Fibroblast of mammary gland (primary cell): ENCODE data around the gene BBS2.

Source experiments
- DNase-seq: peaks from one replicate; pipeline ENCODE4 v3.0.0-alpha.2; 2010; ENCODE audit warnings: low read depth
- H3K4me3 ChIP-seq: 2 replicates; pipeline ENCODE4 v1.5.1; 2011; ENCODE audit warnings: low read depth, mild to moderate bottlenecking, low read length, moderate library complexity; ENCODE audit not compliant: control insufficient read depth
- TF ChIP-seq, protein P1 (sequence below): conservative IDR thresholded peaks from 2 replicates; pipeline ENCODE4 v1.5.1; 2011; ENCODE audit warnings: low read depth, low read length, inconsistent platforms; ENCODE audit not compliant: control insufficient read depth, insufficient read depth

Gene BBS2

DNA sequence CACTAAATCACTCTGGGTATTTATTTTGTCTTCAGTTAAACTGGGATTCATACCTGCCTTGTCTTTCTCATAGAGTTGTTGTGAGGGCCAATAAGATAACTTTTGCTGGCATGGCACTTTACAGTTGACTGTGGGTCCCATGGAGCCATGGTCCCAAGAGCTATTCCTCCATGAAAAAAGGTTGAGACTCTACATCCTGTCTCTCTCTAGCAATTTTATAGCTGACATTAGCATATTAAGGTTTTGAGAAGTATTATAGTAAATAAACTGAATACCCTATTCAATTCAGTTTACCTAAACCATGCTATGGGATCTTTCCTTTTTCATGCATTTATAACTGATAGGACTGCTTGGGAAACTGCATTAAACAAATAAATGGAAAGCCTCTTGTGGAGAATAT is 51.0 kb downstream of the BBS2 start:
- TF ChIP-seq, protein P1, sequence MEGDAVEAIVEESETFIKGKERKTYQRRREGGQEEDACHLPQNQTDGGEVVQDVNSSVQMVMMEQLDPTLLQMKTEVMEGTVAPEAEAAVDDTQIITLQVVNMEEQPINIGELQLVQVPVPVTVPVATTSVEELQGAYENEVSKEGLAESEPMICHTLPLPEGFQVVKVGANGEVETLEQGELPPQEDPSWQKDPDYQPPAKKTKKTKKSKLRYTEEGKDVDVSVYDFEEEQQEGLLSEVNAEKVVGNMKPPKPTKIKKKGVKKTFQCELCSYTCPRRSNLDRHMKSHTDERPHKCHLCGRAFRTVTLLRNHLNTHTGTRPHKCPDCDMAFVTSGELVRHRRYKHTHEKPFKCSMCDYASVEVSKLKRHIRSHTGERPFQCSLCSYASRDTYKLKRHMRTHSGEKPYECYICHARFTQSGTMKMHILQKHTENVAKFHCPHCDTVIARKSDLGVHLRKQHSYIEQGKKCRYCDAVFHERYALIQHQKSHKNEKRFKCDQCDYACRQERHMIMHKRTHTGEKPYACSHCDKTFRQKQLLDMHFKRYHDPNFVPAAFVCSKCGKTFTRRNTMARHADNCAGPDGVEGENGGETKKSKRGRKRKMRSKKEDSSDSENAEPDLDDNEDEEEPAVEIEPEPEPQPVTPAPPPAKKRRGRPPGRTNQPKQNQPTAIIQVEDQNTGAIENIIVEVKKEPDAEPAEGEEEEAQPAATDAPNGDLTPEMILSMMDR: no peak
- no peak for DNase-seq
- H3K4me3 ChIP-seq: no peak overlapping the region

DNA sequence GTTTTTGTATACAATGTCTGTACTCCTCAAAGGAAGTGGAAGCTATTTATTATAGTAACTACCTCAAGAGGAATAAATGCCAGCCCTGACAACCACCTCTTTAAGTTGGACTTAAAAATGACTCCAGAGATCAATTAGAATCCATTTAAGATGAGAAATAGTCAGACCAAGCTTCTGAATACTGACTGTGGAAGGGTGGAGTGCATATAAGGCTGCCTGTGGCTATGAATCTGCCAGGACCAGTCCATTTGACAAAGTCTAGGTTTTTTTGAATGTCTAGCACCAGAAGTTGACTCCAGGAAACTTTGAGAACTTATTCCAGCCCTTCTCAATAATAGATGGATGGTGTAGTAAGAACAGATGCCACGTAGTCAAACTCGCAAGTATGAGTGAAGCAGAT is 53.5 kb downstream of the BBS2 start:
- H3K4me3 ChIP-seq: no peak overlapping the region
- TF ChIP-seq, protein P1: no peak
- DNase-seq: no peak

DNA sequence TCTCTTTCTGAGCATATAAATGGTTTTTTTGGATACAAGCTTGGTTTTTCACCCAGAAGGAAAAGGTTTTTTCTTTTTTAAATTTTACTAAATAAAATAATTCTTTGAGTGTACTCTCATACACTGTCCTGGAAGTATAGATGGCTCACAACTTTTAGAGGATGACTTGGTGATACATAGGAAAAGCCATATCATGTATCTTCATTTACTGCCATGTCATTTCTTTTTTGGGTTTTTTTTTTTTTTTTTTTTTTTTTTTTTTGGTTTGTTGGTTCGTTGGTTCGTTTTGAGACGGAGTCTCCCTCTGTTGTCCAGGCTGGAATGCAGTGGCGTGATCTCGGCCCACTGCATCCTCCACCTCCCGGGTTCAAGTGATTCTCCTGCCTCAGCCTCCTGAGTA is 56.7 kb downstream of the BBS2 start:
- no peak overlapping the region for H3K4me3 ChIP-seq
- TF ChIP-seq, protein P1: no peak
- DNase-seq: no peak

DNA sequence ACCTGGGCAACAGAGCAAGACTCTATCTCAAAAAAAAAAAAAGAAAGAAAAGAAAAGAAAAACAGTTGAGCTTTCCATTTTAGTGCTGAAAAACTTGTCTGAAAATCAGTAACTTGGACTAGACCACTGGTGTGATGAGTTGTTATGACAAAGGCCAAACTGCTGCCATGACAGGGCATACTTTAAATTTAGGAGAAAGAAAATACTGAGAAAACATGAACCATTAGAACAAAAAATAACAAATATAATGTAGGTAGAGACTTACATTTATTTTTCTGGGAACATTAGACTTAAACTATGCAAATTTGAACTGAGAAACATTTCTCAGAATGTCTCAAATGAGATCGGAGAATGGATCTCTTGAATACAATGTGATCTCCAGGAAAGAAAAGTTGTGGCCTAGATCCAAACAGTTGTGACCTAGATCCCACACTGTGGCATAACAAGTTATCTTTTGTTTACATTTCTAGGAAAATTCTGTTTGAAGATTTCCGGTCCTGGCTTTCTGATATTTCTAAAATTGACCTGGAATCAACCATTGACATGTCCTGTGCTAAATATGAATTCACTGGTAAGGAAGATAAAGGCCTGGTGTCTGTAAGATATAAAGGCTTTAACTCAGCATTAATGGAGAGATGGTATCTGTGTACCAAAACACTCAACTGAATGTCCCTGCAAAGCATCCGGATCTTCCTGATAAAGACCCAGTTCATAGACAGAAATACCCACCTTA is 57.6 kb downstream of the BBS2 start:
- TF ChIP-seq, protein P1: no peak
- DNase-seq: no peak
- no peak overlapping the region for H3K4me3 ChIP-seq

DNA sequence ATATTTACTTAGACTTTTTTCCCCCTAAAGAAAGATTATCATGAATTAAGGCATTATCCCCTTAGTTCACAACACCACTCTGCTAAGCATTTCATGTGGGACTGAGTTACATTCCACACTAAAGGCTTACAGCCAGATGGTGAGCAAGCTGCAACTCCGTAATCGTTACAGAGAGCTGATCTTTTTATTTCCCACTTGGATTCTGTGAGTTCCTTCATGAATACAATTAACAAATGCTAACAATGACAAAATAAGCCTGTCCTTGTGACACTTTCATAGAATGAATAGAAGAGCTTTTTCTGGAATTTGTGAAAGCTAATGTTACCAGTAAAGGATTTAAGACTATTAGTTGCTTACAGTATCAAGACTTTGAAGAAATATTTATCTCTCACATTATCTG is 59.7 kb downstream of the BBS2 start:
- H3K4me3 ChIP-seq: no peak overlapping the region
- no peak for DNase-seq

DNA sequence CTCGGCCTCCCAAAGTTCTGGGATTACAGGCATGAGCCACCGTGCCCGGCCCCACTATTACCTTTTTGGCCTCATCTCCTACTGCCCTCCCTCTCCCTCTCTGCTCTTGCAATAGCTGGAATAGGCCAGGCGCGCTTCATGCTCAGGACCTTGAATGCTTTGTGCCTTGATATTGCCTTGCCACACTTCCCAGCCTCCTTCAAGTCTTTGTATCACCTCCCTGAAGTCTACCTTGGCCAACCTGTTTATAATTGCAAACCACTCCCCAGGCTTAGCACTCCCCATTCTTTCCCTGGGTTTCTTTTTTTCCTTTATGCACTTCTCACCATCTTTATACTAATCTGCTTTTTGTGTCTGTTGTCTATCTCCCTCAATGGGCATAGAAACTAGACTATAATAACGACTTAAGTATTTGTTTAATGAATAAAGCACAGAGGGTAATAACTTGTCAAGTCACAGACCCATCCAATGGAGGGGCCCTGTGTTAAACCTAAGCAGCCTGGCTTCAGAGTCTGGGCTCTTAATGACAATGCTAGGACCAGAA is 61.8 kb downstream of the BBS2 start:
- TF ChIP-seq, protein P1: no peak
- no peak for DNase-seq
- H3K4me3 ChIP-seq: no peak overlapping the region

More for the DNA sequence above, 59.7 kb downstream of the BBS2 start:
- TF ChIP-seq, protein P1: no peak
